ENCODE results near the gene JAKMIP3. TPM values are rescaled to one million over a fixed set of nuclear protein-coding genes. Genes with fewer than 3 reads are reported as not detected.

The JAKMIP3 gene
- total and polyA plus RNA-seq, 9 of the 15 experiments (the other 6 are each of a cell fraction or from before 2014, with no cell fraction given), result 0.04 TPM; not detected in 8

DNA sequence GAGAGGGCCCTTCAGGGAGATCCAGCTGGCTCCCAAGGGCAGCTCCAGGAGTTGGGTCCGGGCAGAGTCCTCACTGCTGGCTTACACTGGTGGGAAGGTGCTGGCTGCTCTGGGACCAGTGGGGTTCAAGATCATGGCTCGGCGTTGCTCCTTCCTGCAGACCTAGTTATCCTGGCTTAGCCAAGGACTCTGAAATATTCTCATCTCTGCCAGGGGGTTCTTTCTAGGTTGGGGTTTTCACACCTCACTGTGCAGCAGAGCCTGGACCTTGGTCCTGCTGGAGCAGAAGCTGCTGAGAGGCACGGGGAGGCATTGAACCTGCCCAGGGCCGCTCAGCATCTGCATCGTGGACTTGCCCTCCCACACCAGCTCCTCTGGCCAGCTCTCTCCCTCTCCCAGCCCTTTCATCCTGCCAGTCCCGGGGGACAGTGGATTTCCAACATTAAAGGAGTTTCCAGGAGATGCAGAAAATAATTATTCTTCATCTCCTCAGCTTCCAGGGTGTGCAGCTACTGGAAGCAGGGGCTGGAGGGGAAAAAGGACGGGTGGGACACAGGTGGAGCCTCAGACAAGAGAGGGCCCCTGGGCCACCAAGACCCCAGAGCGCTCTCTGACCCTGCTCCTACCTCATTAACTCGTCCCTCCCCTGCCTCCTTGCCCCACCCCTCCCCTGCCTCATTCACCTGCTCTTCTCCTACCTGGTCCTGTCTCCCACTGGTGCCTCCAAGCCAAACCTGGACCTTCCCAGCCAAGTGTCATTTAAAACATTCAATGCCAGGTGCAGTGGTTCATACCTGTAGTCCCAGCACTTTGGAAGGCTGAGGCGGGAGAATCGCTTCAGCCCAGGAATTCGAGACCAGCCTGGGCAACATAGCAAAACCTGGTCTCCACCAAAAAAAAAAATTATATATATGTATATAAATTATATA, 42.5 kb downstream of the JAKMIP3 start:
- Histone ChIP-seq H3K9me1 (ENCODE audit: control insufficient read depth, insufficient read depth, low read length) (no peaks in the 10 kb centered on the region), H3K4me2 (ENCODE audit: insufficient read depth, low read length) (no peak overlapping the region), H3K36me3 (ENCODE audit: control insufficient read depth, insufficient read depth, low read length) (no peaks in the 10 kb centered on the region), H3K27me3 (ENCODE audit: control insufficient read depth in 2 of 2, insufficient read depth in 2 of 2, low read length in 2 of 2) (peaks cover 3 to 53% of the 10 kb centered on the region in 2 experiments; a peak in 3 of 5 replicates), H3K4me1 (replicated peaks in 1 of 2; ENCODE audit: control insufficient read depth in 2 of 2, insufficient read depth in 2 of 2, low read length in 2 of 2) (no peaks in the 10 kb centered on the region; a peak in 1 of 5 replicates), H3K27ac (ENCODE audit: extremely low read depth, low read depth, low read length) (no peak overlapping the region), H3K9me3 (replicated peaks; ENCODE audit: control insufficient read depth, insufficient read depth, low read depth, low read length) (no peaks in the 10 kb centered on the region), H3K9ac (ENCODE audit: insufficient read depth in 1 of 2, low read depth in 2 of 2, low read length in 2 of 2) (no peak overlapping the region), H4K20me1 (replicated peaks; ENCODE audit: control insufficient read depth, insufficient read depth, low read length) (no peaks in the 10 kb centered on the region), H2AFZ (ENCODE audit: low read depth, low read length) (no peak overlapping the region), H3K79me2 (ENCODE audit: control insufficient read depth, insufficient read depth, low read length) (no peaks in the 10 kb centered on the region), H3K4me3 (no peak overlapping the region)
- 2% methylated on average over 8 of the region's 13 CpGs for WGBS (ENCODE audit: insufficient coverage, low coverage, missing lambda C conversion rate)
- no peak for TF ChIP-seq KAT2B (IDR thresholded peaks at IDR 0.05; ENCODE audit: low read depth, low read length)
- TF ChIP-seq NONO (IDR thresholded peaks at IDR 0.05; ENCODE audit: low read depth in 2 of 2, low read length in 1 of 2), result no peak
- no peak for TF ChIP-seq ZNF12 (CRISPR knock-in tag; IDR thresholded peaks at IDR 0.05)
- TF ChIP-seq ZNF274 (IDR thresholded peaks at IDR 0.05; ENCODE audit: borderline replicate concordance, low read depth, low read length), result no peak
- TF ChIP-seq RNF2 (IDR thresholded peaks at IDR 0.05), result no peak
- TF ChIP-seq, protein P1, sequence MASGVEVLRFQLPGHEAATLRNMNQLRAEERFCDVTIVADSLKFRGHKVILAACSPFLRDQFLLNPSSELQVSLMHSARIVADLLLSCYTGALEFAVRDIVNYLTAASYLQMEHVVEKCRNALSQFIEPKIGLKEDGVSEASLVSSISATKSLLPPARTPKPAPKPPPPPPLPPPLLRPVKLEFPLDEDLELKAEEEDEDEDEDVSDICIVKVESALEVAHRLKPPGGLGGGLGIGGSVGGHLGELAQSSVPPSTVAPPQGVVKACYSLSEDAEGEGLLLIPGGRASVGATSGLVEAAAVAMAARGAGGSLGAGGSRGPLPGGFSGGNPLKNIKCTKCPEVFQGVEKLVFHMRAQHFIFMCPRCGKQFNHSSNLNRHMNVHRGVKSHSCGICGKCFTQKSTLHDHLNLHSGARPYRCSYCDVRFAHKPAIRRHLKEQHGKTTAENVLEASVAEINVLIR (CRISPR knock-in tag; IDR thresholded peaks at IDR 0.05), result no peak
- TF ChIP-seq DPF2 (IDR thresholded peaks at IDR 0.05), result no peak
- TF ChIP-seq KAT7 (CRISPR knock-in tag; IDR thresholded peaks at IDR 0.05; ENCODE audit: borderline replicate concordance), result no peak
- TF ChIP-seq MTA2 (IDR thresholded peaks at IDR 0.05; ENCODE audit: low read depth), result no peak
- TF ChIP-seq ARID1B (IDR thresholded peaks at IDR 0.05), result no peak
- TF ChIP-seq ZC3H4 (CRISPR knock-in tag; IDR thresholded peaks at IDR 0.05; ENCODE audit: borderline replicate concordance), result no peak
- no peak for TF ChIP-seq ZBTB8A (IDR thresholded peaks at IDR 0.05; ENCODE audit: partially characterized antibody)
- no peak for TF ChIP-seq EZH2 (IDR thresholded peaks at IDR 0.05; ENCODE audit: borderline replicate concordance, low read depth, low read length)
- ChIA-PET CTCF (ENCODE audit: low intra/inter-chr PET ratio) (interaction anchor here (0.6 kb wide), 1 partner anchor 694 kb away, joined by 3 read pairs; no protein-coding TSS in a partner anchor), POLR2A (interaction anchor here (1.0 kb wide), 1 partner anchor 13 kb away, joined by 3 read pairs; no protein-coding TSS in a partner anchor)
- no peak for ATAC-seq
- in situ Hi-C loops (cut with MboI), result no loop called here
- BruUV-seq (replicated peaks), result no TSS peak
- intact Hi-C loops (cut with micrococcal nuclease), result no loop called here
- DNase-seq (ENCODE audit: extremely low read depth in 1 of 4, low spot score in 3 of 4), result no peak
- no peak for FAIRE-seq

All from K562 (cell line).